ENCODE results near the gene CAV1.

- TF ChIP-seq POLR2AphosphoS5 (IDR thresholded peaks at IDR 0.05), result no peak
- TF ChIP-seq CTCF (IDR thresholded peaks at IDR 0.05; ENCODE audit: poor library complexity, severe bottlenecking), result no peak
Observed at GRCh38 chr7:116554911-116555310, 30.1 kb downstream of the CAV1 start.
